H1 (cell line): ENCODE measurements around the gene EIF4EBP3. TPM values are rescaled to one million over a fixed set of nuclear protein-coding genes. Genes with fewer than 3 reads are reported as not detected.
A peak's percentile ranks its signal among the peaks of the same experiment; 100 is the strongest.

Experiments
- CTCF ChIA-PET: fragments of 300-600 bp; sonication (Branson Sonifier 250); formaldehyde crosslinking; loops from one replicate; lab custom pipeline; 2021; ENCODE audit not compliant: partially characterized antibody; lab: Charles Lee
- POLR2A ChIA-PET: fragments of 300-600 bp; sonication (Branson Sonifier 250); formaldehyde crosslinking; loops from one replicate; lab custom pipeline; 2021; ENCODE audit warnings: inconsistent platforms; ENCODE audit not compliant: partially characterized antibody; lab: Charles Lee
- DNase-seq, 2 experiments: peaks; one replicate each; pipeline versions ENCODE4 v3.0.0 to v3.0.0-alpha.2; 2010 to 2022; ENCODE audit warnings: low spot score in 2 of 2, low read depth in 1 of 2, mixed read lengths in 1 of 2
- FAIRE-seq: peaks from 2 replicates; lab custom pipeline; 2011; peaks lifted over from hg19 to GRCh38; lab: Jason Lieb, UNC
- H2AFZ ChIP-seq: 2 replicates; pipeline ENCODE4 v1.8.1; 2012; ENCODE audit warnings: low read length, inconsistent platforms
- H2AK5ac ChIP-seq: 2 replicates; pipeline ENCODE4 v1.6.1; 2013; ENCODE audit warnings: low read depth, low read length
- H2BK120ac ChIP-seq: replicated peaks from 2 replicates; pipeline ENCODE3; 2013; ENCODE audit warnings: low read depth, low read length, inconsistent platforms
- H2BK12ac ChIP-seq: 2 replicates; pipeline ENCODE4 v1.6.1; 2013; ENCODE audit warnings: low read depth, low read length
- H2BK15ac ChIP-seq: 2 replicates; pipeline ENCODE4 v1.6.1; 2013; ENCODE audit warnings: low read length
- H2BK20ac ChIP-seq: 2 replicates; pipeline ENCODE4 v1.6.1; 2013; ENCODE audit warnings: low read length
- H2BK5ac ChIP-seq: 2 replicates; pipeline ENCODE4 v1.6.1; 2013; ENCODE audit warnings: low read depth, low read length
- H3K14ac ChIP-seq: 2 replicates; pipeline ENCODE4 v1.6.1; 2013; ENCODE audit warnings: inconsistent platforms; ENCODE audit not compliant: insufficient read length
- H3K18ac ChIP-seq: 2 replicates; pipeline ENCODE4 v1.6.1; 2013; ENCODE audit warnings: low read length; ENCODE audit errors: extremely low read depth
- H3K23ac ChIP-seq: 2 replicates; pipeline ENCODE4 v1.6.1; 2013; ENCODE audit warnings: inconsistent platforms; ENCODE audit not compliant: insufficient read length
- H3K23me2 ChIP-seq: 2 replicates; pipeline ENCODE4 v1.6.1; 2013; ENCODE audit warnings: low read depth, low read length
- H3K27ac ChIP-seq: 2 replicates; pipeline ENCODE4 v1.6.1; 2011; ENCODE audit warnings: low read depth, low read length, inconsistent platforms
- H3K27me3 ChIP-seq, 4 experiments: replicated peaks in 1 of 4; 1 replicate in 1 of 4; 2 replicates in 3 of 4; pipeline versions ENCODE4 v1.6.1 to v1.8.1; 2011 to 2013; ENCODE audit warnings: low read length in 3 of 4, mild to moderate bottlenecking in 3 of 4, inconsistent platforms in 2 of 4, mixed read lengths in 2 of 4, moderate library complexity in 1 of 4; ENCODE audit not compliant: control insufficient read depth in 3 of 4, insufficient read depth in 3 of 4; ENCODE audit errors: extremely low read depth in 1 of 4
- H3K36me3 ChIP-seq, 4 experiments: 2 replicates each; pipeline versions ENCODE4 v1.6.1 to v1.8.1; 2011 to 2013; ENCODE audit warnings: mild to moderate bottlenecking in 4 of 4, low read length in 3 of 4, moderate library complexity in 2 of 4, control low read depth in 1 of 4, inconsistent platforms in 1 of 4; ENCODE audit not compliant: insufficient read depth in 4 of 4, control insufficient read depth in 2 of 4
- H3K4ac ChIP-seq: replicated peaks from 2 replicates; pipeline ENCODE3; 2013; ENCODE audit warnings: low read length, low read depth, mixed read lengths, inconsistent platforms; ENCODE audit not compliant: insufficient read length
- H3K4me1 ChIP-seq, 4 experiments: replicated peaks in 1 of 4; 1 replicate in 1 of 4; 2 replicates in 3 of 4; pipeline versions ENCODE4 v1.6.1 to v1.8.1; 2011 to 2013; ENCODE audit warnings: low read length in 3 of 4, inconsistent platforms in 2 of 4, mixed read lengths in 1 of 4; ENCODE audit not compliant: insufficient read depth in 4 of 4, control insufficient read depth in 3 of 4
- H3K4me2 ChIP-seq, 2 experiments: 2 replicates each; pipeline versions ENCODE4 v1.6.1 to v1.8.1; 2011 to 2013; ENCODE audit warnings: low read depth in 2 of 2, low read length in 2 of 2, control low read depth in 1 of 2, inconsistent platforms in 1 of 2, mild to moderate bottlenecking in 1 of 2; ENCODE audit not compliant: insufficient read depth in 1 of 2
- H3K4me3 ChIP-seq, 4 experiments: fragments of 200-600, 300-600 bp in 1 of 4; sonication (generic), shearing (Covaris generic), sonication (Bioruptor Twin) in 1 of 4; 2 replicates each; pipeline versions ENCODE4 v1.5.1 to v1.8.1; 2011 to 2016; ENCODE audit warnings: low read length in 4 of 4, low read depth in 3 of 4, control low read depth in 2 of 4, inconsistent platforms in 2 of 4, mild to moderate bottlenecking in 2 of 4, mixed read lengths in 1 of 4, moderate library complexity in 1 of 4; ENCODE audit not compliant: insufficient read depth in 2 of 4; ENCODE audit errors: extremely low read depth in 1 of 4
- H3K56ac ChIP-seq: replicated peaks from 2 replicates; pipeline ENCODE3; 2013; ENCODE audit warnings: low read depth, mild to moderate bottlenecking, mixed read lengths, low read length, inconsistent platforms; ENCODE audit not compliant: insufficient read length
- H3K79me1 ChIP-seq: 2 replicates; pipeline ENCODE4 v1.6.1; 2013; ENCODE audit warnings: low read depth, low read length, control low read depth
- H3K79me2 ChIP-seq, 2 experiments: 2 replicates each; pipeline versions ENCODE4 v1.6.1 to v1.8.1; 2012 to 2013; ENCODE audit warnings: low read length in 2 of 2, mild to moderate bottlenecking in 2 of 2, inconsistent platforms in 1 of 2; ENCODE audit not compliant: insufficient read depth in 2 of 2, control insufficient read depth in 1 of 2
- H3K9ac ChIP-seq, 4 experiments: replicated peaks in 1 of 4; 1 replicate in 1 of 4; 2 replicates in 3 of 4; pipeline versions ENCODE4 v1.6.1 to v1.8.1; 2011 to 2013; ENCODE audit warnings: low read depth in 3 of 4, low read length in 3 of 4, control low read depth in 2 of 4, mild to moderate bottlenecking in 2 of 4, moderate library complexity in 2 of 4, inconsistent platforms in 1 of 4; ENCODE audit errors: extremely low read depth in 1 of 4
- H3K9me3 ChIP-seq, 2 experiments: 2 replicates each; pipeline versions ENCODE4 v1.6.1 to v1.8.1; 2012 to 2013; ENCODE audit warnings: mild to moderate bottlenecking in 2 of 2, moderate library complexity in 2 of 2, control low read depth in 1 of 2, inconsistent platforms in 1 of 2, low read depth in 1 of 2, low read length in 1 of 2, mixed read lengths in 1 of 2; ENCODE audit not compliant: insufficient read depth in 2 of 2
- H4K20me1 ChIP-seq, 2 experiments: replicated peaks in 1 of 2; 2 replicates each; pipeline versions ENCODE3 to v1.8.1; 2011 to 2013; ENCODE audit warnings: inconsistent platforms in 2 of 2, low read length in 2 of 2, mild to moderate bottlenecking in 1 of 2; ENCODE audit not compliant: insufficient read depth in 2 of 2, control insufficient read depth in 1 of 2
- H4K5ac ChIP-seq: 2 replicates; pipeline ENCODE4 v1.6.1; 2013; ENCODE audit warnings: low read length, low read depth, mixed read lengths, inconsistent platforms; ENCODE audit not compliant: insufficient read length
- H4K8ac ChIP-seq: 2 replicates; pipeline ENCODE4 v1.8.0; 2013; ENCODE audit warnings: mild to moderate bottlenecking, moderate library complexity, low read length, inconsistent platforms; ENCODE audit not compliant: insufficient read depth; ENCODE audit errors: extremely low read depth
- H4K91ac ChIP-seq: replicated peaks from 2 replicates; pipeline ENCODE3; 2013; ENCODE audit warnings: low read length, mixed read lengths, inconsistent platforms; ENCODE audit not compliant: insufficient read length
- CTCF ChIP-seq, 3 experiments: IDR thresholded peaks; 1 replicate in 2 of 3; 2 replicates in 1 of 3; pipeline versions ENCODE4 v1.5.1 to v1.6.1; 2011; ENCODE audit warnings: low read length in 3 of 3, mild to moderate bottlenecking in 3 of 3, inconsistent platforms in 2 of 3, low read depth in 1 of 3, moderate library complexity in 1 of 3; ENCODE audit not compliant: insufficient read depth in 1 of 3; ENCODE audit errors: control extremely low read depth in 1 of 3
- EP300 ChIP-seq, 2 experiments: IDR thresholded peaks; 1 replicate in 1 of 2; 2 replicates in 1 of 2; pipeline ENCODE4 v1.6.1; 2011 to 2012; ENCODE audit warnings: low read depth in 2 of 2, low read length in 2 of 2, mild to moderate bottlenecking in 2 of 2, borderline replicate concordance in 1 of 2, inconsistent platforms in 1 of 2, moderate library complexity in 1 of 2
- KDM1A ChIP-seq: fragments of 200-600, 300-600 bp; sonication (generic); IDR thresholded peaks from 2 replicates; pipeline ENCODE4 v1.7.1; 2016; ENCODE audit warnings: mild to moderate bottlenecking, low read length, borderline replicate concordance
- RAD21 ChIP-seq, 2 experiments: IDR thresholded peaks in 1 of 2; conservative IDR thresholded peaks in 1 of 2; 2 replicates each; pipeline ENCODE4 v1.6.1; 2011; ENCODE audit warnings: low read depth in 2 of 2, low read length in 2 of 2, improper control_type of control experiment in 1 of 2, inconsistent platforms in 1 of 2, mild to moderate bottlenecking in 1 of 2, moderate library complexity in 1 of 2
- RXRA ChIP-seq: IDR thresholded peaks from 2 replicates; pipeline ENCODE4 v1.6.1; 2011; ENCODE audit warnings: low read depth, mild to moderate bottlenecking, low read length, moderate library complexity; ENCODE audit not compliant: insufficient read depth
- WGBS, 2 experiments: shearing (Covaris generic) in 1 of 2; methylation state at CpG; one replicate each; pipeline versions ENCODE4 v1.1.6 to v1.1.7; 2013 to 2015; ENCODE audit warnings: low lambda C conversion rate in 2 of 2, mixed read lengths in 2 of 2, inconsistent platforms in 1 of 2, low coverage in 1 of 2, missing lambda C conversion rate in 1 of 2; ENCODE audit not compliant: insufficient replicate concordance in 2 of 2, insufficient coverage in 1 of 2, insufficient read length in 1 of 2; ENCODE audit errors: extremely low coverage in 1 of 2, missing lambda C conversion rate in 1 of 2; 5-methylcytosine and 5-hydroxymethylcytosine counted together
- polyA plus RNA-seq, 7 experiments: library from polyadenylated mRNA; depleted of rRNA in 3 of 7; stranded (reverse) in 5 of 7; unstranded in 2 of 7; fragments of >200 nt in 5 of 7; fragments of 200-250 nt in 2 of 7; gene quantifications; 1 replicate in 5 of 7; 2 replicates in 1 of 7; 4 replicates in 1 of 7; pipeline versions ENCODE4 v1.2.1 to v1.2.3, GENCODE V29; 2011 to 2013; ENCODE audit warnings: missing spikeins in 2 of 7, mixed read lengths in 2 of 7
- total RNA-seq: library from RNA; stranded (reverse); fragmentation: NEBNext Ultra II Directional; extraction: Animal tissue kit (Norgen Biotek cat#: 25700); gene quantifications from 2 replicates; pipeline ENCODE4 v1.2.1, GENCODE V29; 2021

EIF4EBP3 gene
- total and polyA plus RNA-seq, 2 of the 8 experiments (the other 6 are each of a cell fraction or from before 2014, with no cell fraction given): 11.1 to 11.7 TPM

- 88% methylated on average over 8 of the region's 8 CpGs; no CpG with 5 or more reads in 1 of the 2 experiments for WGBS, 2 experiments
These were observed 27.8 kb downstream of the EIF4EBP3 start for GRCh38 chr5:140575309-140575708.

More at GRCh38 chr5:140575309-140575708, 27.8 kb downstream of the EIF4EBP3 start:
- Histone ChIP-seq H3K9ac (no peak overlapping the region), H3K4me1 (no peaks in the 10 kb centered on the region), H3K23ac (no peak overlapping the region), H3K23me2 (no peaks in the 10 kb centered on the region), H4K5ac (no peak overlapping the region), H3K27me3 (no peaks in the 10 kb centered on the region), H3K79me1 (no peaks in the 10 kb centered on the region), H3K4me2 (no peak overlapping the region), H3K27ac (no peak overlapping the region), H3K9me3 (no peaks in the 10 kb centered on the region), H3K18ac (no peak overlapping the region), H3K36me3 (no peaks in the 10 kb centered on the region), H2BK12ac (no peak overlapping the region), H4K91ac (no peak overlapping the region), H2BK5ac (no peak overlapping the region), H2AFZ (no peak overlapping the region), H3K14ac (no peak overlapping the region), H4K8ac (no peak overlapping the region), H4K20me1 (no peaks in the 10 kb centered on the region), H2BK15ac (no peak overlapping the region), H2AK5ac (no peak overlapping the region), H3K56ac (no peak overlapping the region), H3K79me2 (no peaks in the 10 kb centered on the region), H3K4me3 (no peak overlapping the region), H3K4ac (no peak overlapping the region), H2BK20ac (no peak overlapping the region), H2BK120ac (no peak overlapping the region)
- CTCF ChIA-PET: interaction anchor here (1.3 to 4.1 kb wide), 3 partner anchors 9 to 64 kb away, joined by 4 to 20 read pairs (median 8); partner anchors contain the start of gene TMCO6
- TF ChIP-seq RAD21 (IDR thresholded peaks at IDR 0.05 in 1 of 2, conservative IDR thresholded peaks at IDR 0.05 in 1 of 2; ENCODE audit: low read depth in 2 of 2, low read length in 2 of 2): peak; percentile 63 to 69
- no peak for TF ChIP-seq RXRA
- no peak for TF ChIP-seq EP300 (IDR thresholded peaks at IDR 0.05; ENCODE audit: borderline replicate concordance in 1 of 2, low read depth in 2 of 2, low read length in 2 of 2)
- peak; percentile 44 to 55 (median 50); a peak in 3 of 4 replicates for TF ChIP-seq CTCF (IDR thresholded peaks at IDR 0.05; ENCODE audit: control extremely low read depth in 1 of 3, insufficient read depth in 1 of 3, low read depth in 1 of 3, low read length in 3 of 3)
- TF ChIP-seq KDM1A: no peak
- FAIRE-seq (no peak), DNase-seq (no peak)
- POLR2A ChIA-PET: no interaction called here
